22Rv1 (cell line): ENCODE results near the gene SYCE1L.
A peak's percentile ranks its signal among the peaks of the same experiment; 100 is the strongest.
"Not testable (repeated sequence)": the region's sequence is repeated elsewhere in the genome, so short reads cannot be mapped to it uniquely, and the experiment has no call there.

Source experiments
- H3K27ac ChIP-seq: fragments of 450-650 bp; 2 replicates; pipeline ENCODE4 v1.5.1; 2017
- CTCF ChIP-seq: fragments of 450-650 bp; IDR thresholded peaks from 2 replicates; pipeline ENCODE4 v1.5.1; 2017; ENCODE audit warnings: mild to moderate bottlenecking
- ZFX ChIP-seq: fragments of 450-650 bp; IDR thresholded peaks from 2 replicates; pipeline ENCODE4 v1.6.1; 2017; ENCODE audit warnings: antibody characterized with exemption, borderline replicate concordance

The SYCE1L gene

GRCh38 chr16:77233799-77234519, 34.8 kb downstream of the SYCE1L start:
- no peak overlapping the region for H3K27ac ChIP-seq
- TF ChIP-seq CTCF (no peak), ZFX (no peak)

GRCh38 chr16:77234611-77235010, 35.4 kb downstream of the SYCE1L start:
- TF ChIP-seq ZFX (no peak), CTCF (no peak)
- H3K27ac ChIP-seq: no peak overlapping the region

GRCh38 chr16:77236063-77236511, 36.9 kb downstream of the SYCE1L start:
- H3K27ac ChIP-seq: no peak overlapping the region
- TF ChIP-seq ZFX (no peak), CTCF (peak; percentile 98)

GRCh38 chr16:77238593-77238992, 39.4 kb downstream of the SYCE1L start:
- no peak overlapping the region for H3K27ac ChIP-seq
- no peak for TF ChIP-seq CTCF
- no peak for TF ChIP-seq ZFX

GRCh38 chr16:77242471-77242870, 43.3 kb downstream of the SYCE1L start:
- not testable (repeated sequence) for H3K27ac ChIP-seq

- H3K27ac ChIP-seq: no peak overlapping the region
- TF ChIP-seq CTCF: no peak
- no peak for TF ChIP-seq ZFX
Observed at GRCh38 chr16:77246150-77246549, 46.9 kb downstream of the SYCE1L start.

GRCh38 chr16:77250400-77250799, 51.2 kb downstream of the SYCE1L start:
- TF ChIP-seq ZFX: no peak
- H3K27ac ChIP-seq: no peak overlapping the region
